CD4-positive, alpha-beta T cell treated with Interleukin-4 for 4 hours (primary cell): ENCODE data around the gene HES6.

ENCODE experiments used
- DNase-seq: peaks from one replicate; pipeline ENCODE4 v3.0.0-alpha.2; 2020

The HES6 gene

DNA sequence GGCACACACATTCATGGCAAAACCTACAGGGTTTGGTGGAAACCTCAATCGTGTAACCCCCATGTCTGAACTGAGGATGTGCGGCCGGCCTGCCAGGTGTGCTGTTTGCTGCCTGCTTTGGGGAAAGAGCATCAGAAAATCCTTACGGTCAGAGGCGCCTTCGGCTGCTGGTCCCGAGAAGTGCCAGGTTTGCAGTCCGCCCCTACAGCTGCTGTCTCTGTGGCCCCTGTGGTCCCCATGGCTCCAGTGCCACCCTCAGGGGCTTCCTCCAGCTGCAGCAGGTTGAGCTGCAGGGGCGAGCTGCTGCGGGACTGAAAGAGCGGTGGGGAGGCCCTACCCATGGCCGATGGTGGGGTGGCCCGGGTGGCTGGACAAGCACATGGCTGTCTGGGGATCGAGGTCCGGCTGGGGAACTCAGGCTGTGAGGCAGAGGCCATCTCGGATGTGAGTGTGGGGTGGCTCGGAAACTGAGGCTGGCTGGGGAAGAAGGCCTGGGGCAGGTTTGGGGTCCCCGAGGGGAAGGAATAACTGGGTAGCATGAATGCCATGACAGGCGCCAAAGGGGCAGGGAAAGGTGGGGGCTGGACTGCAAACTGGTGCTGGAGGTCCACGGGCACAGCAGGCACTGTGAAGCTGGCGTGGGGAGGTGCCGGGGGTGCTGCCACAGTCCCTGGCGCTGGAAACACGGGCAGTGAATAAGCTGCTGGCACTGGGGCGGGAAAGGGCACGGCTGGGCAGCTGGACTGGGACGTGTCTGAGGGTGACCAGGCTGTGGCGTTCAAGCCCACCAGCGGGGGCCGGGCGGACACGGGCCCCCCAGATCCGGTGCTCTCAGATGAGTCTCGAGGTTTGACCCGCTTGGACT is 13.2 kb upstream of the HES6 start:
- DNase-seq = no peak

DNA sequence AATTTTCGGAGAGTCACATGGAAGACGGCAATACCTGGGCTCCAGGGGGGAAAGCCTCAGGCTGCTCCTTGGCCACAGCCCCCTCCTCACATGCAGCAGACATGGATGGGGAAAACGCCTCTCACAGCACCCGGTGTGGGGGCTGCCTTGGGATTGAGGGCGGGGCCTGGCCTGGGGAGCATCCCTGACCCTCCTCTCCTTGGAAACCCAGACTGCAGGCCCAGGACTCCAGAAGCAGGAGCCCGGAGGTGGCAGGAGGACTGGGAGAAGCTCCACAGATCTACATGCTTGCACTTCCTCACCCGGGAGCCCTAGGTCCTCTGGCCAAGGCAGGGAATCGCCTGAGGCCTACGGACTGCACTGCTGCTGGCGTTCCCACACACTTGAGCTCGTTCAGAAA is 12.1 kb upstream of the HES6 start:
- DNase-seq = no peak

DNA sequence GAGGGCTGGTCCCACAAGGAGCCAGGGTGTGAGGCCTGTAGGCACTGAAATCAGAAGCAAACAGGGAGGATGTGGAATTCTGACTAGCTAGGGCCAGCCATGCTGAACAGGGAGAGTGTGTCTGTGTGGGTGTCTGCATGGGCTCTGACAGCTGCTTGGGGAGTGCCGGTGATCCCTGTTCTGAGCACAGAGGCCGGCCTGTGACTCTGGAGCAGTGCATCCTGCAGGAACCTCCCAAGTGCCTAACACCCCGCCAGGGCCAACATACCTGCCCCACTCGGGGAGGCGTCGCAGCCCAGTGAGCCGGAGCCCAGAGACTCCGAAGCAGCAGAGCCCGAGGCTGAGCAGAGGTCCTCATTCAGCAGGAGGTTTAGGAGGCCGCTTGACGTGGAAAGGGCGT is 11.5 kb upstream of the HES6 start:
- DNase-seq = no peak

DNA sequence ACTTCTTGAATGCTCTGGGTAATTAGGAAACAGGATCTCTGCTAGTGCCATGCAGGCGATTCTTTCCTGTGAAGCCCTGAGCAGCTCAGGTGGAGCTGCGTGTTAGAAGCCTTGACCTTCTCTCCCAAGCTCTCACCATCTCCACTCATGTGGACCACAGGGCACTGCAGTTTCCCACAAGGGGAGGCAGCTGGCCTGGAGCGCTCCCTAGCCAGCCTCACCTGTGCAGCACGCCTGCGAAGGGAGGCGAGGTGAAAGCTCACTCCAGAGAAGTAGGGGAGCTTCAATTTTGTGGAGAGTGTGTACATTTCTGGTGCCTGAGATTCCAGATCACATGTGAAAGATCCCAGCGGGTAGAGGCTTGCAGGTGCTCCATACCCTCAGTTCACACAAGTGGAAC is 11.1 kb upstream of the HES6 start:
- DNase-seq = no peak

DNA sequence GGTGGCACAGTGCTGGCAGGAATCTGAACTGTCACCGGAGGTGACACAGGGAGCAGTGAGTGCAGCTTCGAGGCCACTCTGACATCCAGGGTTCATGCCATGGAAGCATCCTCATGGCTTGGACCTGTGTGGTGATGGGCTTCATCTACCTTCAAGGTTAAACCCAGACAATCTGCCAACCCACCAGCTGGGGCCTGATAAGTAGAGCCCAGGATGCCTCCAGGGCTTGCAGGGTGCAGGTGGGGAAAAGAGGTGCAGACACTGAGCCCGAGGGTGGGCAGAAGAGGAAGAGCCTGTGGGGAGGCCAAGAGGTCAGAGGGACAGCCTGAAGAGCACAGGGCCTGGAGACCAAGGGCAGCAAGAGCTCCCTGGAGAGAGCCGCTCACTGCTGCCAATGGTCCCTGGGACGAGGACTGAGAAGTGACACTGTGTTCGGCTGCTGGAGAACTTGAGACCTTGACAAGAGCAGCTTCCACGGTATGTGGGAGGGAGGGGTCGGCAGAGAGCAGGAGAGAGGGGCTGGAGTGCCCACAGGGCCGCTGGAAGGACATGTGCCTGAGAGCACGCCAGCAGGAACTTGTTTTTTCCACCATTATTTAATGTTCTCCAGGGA is 8.1 kb upstream of the HES6 start:
- DNase-seq = no peak

DNA sequence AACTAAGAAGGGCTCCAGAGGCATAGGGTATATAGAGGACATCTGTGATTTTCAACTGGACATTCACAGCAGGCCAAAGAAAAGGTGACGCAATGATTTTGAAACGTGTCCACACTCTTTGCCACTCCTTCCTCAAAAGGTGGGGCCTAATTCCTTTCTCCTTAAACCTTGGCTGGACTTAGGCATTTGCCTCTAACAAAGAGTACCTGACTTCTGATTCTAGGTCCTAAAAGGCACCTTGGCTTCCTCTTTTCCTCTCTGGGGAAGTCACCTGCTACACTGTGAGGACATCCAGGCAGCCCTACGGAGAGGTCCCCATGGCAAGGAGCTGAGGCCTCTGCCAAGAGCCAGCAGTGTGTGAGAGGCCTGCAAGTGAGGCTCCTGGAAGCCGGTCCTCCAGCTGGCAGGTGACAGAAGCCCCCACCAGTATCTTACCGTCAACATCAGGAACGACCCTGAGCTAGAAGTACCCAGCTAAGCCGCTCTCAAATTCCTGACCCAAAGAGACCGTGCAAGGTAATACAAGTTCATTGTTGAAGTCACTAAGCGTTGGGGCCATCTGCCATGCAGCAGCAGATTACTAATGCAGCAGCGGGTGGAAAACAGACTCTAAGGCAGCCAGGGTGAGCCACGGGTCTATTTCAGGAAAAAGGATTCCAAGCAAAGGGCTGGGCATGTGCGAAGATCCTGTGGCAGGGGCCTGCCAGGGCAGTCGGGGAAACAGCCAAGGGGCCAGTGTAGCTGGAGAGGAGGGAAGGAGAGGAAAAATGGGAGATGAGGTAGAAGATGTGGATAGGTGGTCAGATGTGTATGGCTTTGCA is 7.4 kb upstream of the HES6 start:
- no peak for DNase-seq

DNA sequence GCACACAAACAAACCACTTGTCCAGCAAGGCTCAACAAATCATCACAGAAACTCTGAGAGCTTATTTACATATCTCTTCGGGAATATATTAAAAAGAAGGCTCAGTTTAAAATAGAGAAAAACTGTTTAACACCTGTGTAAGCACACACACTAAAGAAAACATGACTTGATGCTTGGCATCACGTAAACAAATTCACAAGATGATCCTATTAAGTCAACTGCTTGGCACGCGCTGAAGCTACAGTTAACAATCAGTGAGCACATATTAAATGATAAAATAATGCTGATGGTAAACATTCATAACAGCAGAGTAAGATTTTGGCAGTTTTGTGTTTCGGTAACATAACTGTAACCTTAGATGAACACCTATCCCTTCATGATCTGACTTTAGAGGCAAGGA is 4.3 kb upstream of the HES6 start:
- no peak for DNase-seq

DNA sequence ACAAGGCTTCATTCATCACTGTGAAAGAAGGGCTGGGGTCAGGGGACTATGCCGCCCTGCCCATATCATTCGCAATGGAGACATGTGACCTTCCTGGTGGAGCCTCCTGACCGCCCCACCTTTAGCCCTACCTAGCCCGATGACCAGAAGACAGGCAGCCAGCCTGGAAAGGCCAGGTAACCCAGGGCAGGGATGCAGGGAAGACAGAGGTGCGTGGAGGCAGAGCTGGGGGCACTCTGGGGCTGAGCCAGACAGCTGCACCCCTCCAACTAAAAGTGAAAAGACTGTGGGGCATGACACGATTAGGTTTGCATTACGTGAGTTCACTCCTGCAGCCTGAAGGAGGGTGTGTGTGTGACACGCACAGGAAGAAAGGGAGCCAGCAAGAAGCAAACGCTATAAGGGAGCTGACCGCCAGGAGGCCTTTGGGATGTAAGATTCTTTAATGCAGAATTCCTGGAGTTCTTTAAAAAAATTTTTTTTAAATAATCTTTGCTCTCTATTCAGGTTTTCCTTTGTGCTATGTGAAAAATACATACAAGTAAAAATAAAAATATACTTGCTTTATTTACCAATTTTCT is 3.7 kb upstream of the HES6 start:
- DNase-seq = no peak

DNA sequence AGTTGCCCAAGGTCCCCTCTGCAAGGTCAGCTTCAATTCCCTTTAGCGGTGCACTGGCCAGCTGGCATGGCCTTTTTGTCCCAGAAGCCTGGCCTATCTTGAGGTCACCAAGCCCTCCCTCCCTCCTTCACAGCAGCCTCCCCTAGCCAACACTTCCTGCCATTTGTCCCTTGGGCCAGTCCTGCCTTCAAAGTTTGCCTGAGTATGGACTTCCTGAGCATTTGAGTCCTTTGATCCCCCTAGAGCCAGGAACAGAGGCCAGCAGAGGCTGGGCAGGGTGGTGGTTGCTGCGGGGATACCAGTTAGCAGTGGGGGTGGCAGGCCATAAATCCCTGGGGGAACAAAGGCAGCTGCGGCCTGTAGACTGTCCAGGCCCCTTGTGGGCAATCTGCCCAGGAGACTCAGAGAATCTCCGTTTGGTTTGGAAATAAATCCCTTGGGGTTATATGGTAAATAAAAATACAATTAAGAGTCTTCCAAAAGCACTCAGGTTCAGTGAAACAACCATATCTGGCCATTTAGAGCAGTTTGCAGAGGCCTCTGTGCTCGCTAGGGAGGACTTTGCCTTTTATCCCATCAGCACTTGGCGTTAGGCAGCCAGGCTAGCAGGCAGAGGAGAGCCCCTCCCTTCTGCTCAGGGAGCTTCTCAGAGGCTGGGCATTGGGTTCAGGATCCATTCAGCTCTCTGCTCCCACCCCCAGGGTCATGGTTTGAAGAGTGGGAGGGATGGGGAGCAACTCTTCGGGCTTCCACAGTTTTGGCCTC is 3.1 kb upstream of the HES6 start:
- DNase-seq = no peak

DNA sequence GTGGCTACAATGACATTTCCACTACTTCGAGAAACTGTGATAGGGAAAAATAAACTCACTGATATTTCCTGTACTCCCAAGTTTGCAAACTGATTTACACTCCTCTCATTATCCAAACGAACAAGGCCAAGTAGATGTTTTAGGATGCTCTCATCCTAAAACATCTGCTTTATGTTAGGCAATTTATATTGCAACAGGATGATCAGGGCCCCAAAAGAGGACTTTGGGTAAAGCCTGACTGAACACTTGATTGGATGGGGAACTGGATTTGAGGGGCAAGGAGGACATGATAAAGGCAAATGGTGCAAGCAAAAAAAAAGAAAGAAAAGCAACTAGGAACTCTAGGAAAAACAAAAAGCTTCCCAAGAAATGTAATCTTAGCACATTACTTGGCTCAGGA is 2.1 kb upstream of the HES6 start:
- DNase-seq = no peak

DNA sequence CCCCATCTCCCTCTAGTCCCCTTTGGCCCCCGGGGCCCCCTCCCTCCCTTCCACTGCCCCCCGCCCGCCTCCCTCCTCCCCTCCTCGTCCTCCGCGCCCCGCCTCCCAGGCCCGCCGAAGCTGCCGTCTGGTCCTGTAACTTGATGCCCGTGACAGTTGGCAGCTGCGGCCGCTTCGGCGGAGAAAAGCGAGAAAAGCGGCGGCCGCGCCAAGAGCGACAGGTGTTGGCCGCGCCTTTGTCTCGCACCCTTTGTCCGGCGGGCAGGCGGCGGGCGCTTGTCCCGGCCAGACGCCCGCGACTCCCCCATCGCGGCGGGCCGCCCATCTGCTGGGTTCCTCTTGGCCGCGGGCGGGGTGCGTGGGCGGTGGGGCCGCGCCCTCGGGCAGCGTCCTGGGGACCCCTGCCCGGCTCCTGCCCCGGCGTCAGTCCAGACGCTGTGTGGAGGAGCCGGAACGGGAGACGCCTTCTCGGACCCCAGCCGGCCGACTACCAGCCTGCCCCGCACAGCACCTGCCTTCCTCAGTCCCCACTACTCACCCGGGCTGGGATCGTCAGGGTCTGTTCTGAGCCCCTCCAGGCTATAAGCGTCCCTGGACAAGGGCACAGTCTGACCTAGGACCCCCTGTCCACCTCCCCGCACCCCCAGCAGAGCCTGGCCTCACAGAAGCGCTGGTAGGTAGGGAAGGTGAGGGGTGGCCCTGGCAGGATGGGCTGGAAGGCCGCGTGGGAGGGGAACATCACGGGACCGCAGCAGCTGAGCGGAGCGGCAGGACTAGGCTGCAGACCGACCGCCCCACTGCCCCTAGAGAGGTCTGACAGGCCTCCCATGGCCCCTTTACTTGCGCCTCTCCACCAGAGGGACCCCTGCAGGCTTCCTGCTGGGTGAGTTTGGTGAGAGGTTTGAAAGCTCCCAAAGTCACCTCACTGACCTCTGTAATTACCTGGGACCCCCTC is 1.2 kb upstream of the HES6 start:
- DNase-seq = no peak

DNA sequence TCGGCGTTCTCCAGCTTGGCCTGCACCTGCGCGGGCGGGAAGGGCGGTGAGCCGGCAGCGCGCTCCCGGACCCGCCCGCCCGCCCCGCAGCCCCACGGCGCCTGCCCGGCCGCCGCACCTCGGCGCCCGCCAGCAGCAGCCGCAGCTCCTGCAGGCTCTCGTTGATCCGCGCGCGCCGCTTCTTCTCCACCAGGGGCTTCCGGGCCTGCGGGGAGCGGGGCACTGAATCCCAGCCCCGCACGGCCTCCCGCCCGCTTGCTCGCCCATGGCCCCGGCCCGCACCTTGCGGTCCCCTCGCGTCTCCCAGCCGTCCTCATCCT is 335 bp downstream of the HES6 start:
- peak; percentile 7 for DNase-seq

DNA sequence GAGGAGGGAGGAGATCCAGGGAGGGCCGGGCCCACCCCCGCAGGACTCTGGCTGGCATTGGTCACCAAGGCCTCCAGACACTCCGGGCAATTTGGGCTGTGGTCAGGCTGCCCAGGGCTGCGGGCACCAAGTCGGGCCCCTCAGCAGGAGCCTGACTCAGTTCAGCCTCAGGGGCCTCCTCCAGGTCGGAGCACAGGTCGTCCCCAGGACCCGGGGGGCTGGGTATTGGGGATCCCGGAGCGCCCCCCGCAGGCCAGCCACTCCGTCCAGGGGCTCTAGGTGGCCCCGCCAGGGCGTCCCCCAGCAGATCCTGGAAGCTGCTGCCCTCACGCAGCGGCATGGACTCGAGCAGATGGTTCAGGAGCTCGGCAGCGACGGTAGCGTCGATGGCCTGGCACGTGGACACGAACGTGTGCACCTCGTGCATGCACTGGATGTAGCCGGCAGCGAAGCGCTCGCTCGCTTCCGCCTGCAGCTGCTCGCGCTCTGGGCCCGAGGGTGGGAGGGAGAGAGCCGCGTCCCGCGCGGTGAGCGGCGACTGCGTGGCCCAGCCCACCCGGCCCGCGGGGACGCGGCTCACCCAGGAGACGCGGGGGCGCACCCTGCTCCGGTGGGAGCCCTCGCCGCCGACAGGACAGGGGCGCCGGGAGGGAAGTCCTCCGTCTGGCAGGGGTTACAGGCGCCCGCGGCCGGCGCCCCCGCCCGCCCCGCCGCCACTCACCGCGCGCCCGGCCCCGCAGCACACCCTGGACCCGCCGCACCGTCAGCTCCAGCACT is 884 bp downstream of the HES6 start:
- peak; percentile 20 for DNase-seq

DNA sequence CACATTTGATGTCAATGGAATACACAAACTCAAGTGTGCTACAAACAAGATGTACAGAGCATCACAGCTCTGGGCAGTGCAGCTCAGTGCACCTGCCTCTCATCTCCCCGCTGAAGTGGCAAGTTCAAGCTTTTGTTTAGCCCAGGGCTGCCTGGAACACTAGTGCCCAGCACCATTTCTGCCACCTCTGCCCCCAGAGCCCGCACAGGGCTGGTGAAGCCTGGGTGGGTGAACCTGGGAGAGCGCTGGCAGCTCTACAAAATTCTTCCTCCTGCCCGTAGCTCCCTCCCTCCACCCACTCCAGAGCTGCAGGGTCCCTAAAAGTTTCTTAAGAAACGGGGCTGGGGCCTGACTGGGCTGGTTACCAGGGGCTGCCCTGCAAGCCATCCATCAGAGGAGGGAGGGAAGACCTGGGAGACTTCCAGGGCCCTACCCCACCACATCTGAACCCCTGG is 1.5 kb downstream of the HES6 start:
- DNase-seq = no peak

DNA sequence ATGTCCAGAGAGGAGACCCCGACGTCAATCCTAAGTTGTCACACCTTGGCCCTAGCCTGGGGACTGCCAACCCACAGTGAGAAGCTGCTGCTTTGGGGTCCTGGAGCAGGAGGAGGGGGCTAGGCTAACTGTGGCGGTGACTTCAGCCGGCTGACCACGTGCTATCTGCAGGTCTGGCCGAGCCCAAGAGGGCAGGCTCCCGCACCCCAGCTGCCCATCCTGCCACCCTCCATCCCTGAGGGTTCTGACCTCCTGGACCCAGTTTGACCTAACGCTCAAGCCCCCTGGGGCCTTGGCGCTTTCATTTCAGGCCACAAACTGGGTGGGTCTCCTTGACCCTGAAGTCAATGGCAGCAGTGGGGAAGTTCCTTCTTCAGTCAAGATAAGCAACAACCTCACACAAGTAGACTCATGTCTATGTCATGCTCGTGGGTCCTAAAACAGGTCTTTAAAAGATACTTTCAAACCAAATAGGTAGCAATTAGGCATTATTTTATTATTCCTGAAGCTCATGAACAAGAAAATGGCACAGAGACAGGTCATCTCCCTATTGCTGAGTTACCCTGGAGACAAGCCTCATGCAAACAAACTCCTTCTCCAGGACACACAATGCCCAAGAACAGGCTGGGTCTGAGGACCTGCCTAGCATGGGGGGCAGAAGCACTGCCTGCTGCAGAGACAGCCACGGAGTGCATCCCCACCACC is 2.3 kb downstream of the HES6 start:
- DNase-seq = no peak

DNA sequence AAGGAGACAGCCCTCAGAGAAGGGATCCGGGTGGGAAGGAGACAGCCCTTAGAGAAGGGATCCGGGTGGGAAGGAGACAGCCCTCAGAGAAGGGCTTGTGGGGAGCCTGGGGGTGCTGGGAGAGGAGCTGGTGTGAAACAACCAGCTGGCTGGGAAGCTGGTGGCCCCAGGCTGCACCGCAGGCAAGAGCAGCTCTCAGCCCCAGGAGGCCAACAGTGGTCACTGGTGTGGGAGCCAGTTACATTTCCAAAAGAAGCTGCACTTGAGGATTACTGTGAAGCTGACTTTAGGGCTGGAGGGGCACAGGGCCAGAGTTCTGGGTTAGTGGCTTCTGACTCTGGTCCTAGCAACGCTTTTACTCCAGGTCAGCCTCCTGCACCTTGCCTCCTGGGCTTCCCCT is 3.3 kb downstream of the HES6 start:
- DNase-seq = no peak

DNA sequence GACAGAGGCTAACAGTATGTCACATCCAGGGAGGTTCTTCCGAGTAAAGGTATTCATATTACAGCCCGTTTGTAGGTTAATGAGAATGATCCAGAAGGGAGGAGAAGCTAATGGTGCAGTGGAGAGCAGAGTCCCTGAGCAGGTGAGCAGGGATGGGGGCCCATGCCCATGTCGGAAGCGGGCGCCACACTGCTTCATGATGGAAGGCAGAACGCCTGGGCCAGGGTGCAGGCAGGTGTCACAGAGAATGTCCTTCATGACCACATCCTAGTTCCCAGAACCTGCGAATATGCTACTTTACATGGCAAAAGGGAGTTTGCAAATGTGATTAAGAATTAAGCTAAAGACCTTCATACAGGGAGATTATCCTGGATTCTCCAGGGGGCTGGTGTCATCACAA is 4.0 kb downstream of the HES6 start:
- DNase-seq = no peak

DNA sequence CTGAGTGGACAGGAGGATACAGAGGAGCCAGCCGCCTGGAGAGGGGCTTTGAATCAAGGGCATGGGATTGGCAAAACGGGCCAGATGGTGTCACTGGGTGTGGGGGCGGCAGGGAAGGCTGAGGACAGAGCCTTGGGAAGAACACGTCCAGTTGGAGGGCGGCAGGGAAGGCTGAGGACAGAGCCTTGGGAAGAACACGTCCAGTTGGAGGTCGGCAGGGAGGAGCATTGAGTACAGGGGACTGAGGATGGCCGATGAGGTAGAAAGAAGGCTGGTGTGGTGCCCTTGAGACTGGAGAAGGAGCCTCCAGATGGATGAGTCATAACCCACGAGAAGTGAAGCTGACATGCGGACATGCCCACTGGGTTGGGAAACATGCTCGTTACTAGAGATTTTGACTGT is 4.5 kb downstream of the HES6 start:
- no peak for DNase-seq

DNA sequence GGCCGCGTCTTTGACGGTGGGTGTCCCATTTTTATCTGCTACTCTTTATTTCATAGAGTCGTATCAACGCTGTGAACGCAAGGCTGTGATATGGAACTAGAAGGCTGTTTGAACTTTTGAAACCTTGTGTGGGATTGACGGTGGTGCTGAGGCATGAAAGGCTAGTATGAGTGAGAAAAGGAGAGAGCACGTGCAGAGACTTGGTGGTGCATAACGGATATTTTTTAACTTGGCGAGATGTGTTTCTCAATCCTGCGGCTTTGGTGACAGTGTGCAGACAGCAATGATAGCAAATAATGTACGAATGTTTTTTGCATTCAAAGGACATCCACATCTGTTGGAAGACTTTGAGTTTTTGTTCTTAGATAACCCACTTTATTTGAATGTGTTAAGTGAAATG is 6.2 kb downstream of the HES6 start:
- no peak for DNase-seq

DNA sequence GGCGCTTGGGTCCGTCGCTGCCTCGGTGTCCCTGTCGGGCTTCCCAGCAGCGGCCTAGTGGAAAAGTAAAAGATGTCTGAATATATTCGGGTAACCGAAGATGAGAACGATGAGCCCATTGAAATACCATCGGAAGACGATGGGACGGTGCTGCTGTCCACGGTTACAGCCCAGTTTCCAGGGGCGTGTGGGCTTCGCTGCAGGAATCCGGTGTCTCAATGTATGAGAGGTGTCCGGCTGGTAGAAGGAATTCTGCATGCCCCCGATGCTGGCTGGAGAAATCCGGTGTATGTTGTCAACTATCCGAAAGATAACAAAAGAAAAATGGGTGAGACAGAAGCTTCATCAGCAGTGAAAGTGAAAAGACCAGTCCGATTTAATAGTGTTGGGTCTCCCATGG is 8.0 kb downstream of the HES6 start:
- DNase-seq = no peak
